ENCODE data around the gene LAGE3. TPM values are rescaled to one million over a fixed set of nuclear protein-coding genes. Genes with fewer than 3 reads are reported as not detected.

The LAGE3 gene
- total and polyA plus RNA-seq, 7 donors = 10.7 to 64.8 (median 24.1) TPM

GRCh38 chrX:154481195-154481594, 2.1 kb upstream of the LAGE3 start:
- 79 to 97% (median 83%) methylated on average over 5 of the region's 5 CpGs for WGBS, 3 donors
- TF ChIP-seq, protein P1, sequence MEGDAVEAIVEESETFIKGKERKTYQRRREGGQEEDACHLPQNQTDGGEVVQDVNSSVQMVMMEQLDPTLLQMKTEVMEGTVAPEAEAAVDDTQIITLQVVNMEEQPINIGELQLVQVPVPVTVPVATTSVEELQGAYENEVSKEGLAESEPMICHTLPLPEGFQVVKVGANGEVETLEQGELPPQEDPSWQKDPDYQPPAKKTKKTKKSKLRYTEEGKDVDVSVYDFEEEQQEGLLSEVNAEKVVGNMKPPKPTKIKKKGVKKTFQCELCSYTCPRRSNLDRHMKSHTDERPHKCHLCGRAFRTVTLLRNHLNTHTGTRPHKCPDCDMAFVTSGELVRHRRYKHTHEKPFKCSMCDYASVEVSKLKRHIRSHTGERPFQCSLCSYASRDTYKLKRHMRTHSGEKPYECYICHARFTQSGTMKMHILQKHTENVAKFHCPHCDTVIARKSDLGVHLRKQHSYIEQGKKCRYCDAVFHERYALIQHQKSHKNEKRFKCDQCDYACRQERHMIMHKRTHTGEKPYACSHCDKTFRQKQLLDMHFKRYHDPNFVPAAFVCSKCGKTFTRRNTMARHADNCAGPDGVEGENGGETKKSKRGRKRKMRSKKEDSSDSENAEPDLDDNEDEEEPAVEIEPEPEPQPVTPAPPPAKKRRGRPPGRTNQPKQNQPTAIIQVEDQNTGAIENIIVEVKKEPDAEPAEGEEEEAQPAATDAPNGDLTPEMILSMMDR (IDR thresholded peaks at IDR 0.05) = no peak
- intact Hi-C loops (cut with DNase I) = no loop called here
- no peak overlapping the region for H3K27ac ChIP-seq
- no peaks in the 10 kb centered on the region for H3K9me3 ChIP-seq
- H3K36me3 ChIP-seq (ENCODE audit: insufficient read depth in 1 of 2, low read depth in 1 of 2) = peaks cover 2 to 3% of the 10 kb centered on the region in 2 donors
- H3K27me3 ChIP-seq (ENCODE audit: insufficient read depth in 3 of 3, low read length in 2 of 3) = no peaks in the 10 kb centered on the region
- no peak for DNase-seq
- H3K4me3 ChIP-seq = no peak overlapping the region
- H3K4me1 ChIP-seq = peaks cover 10% of the 10 kb centered on the region
- no peak for ATAC-seq

DNA sequence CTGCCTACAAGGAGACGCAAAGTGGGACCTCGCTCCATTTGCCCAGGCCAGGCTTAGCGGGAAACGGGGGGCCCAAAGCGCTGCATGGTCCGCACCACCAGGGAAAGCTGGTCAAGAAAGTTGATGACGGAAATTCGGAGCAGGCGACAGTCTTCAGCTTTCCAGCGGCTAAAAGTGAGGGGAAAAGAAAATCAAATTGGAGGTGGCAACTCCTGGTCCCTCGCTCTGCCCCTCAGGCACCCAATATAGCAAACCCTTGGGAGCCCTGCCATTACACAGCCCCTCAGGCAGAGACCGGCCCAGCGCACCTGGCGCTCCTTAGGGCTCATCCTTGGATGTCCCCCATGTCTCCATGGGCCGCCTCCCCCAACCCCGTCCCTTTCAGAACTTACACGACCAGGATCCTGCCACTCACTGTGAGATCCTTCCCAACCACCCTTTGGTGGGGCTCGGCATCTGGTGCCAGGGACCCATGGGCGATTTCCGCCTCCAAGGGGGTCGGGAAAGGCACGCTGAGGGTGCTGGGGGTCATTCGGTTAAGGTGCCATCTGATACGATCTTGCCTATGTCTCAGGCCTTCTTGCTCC, 1.1 kb downstream of the LAGE3 start:
- H3K9me3 ChIP-seq = no peaks in the 10 kb centered on the region
- intact Hi-C loops (cut with DNase I) = no loop called here
- 57 to 91% (median 63%) methylated on average over 11 to 24 of the region's 24 CpGs for WGBS, 3 donors
- H3K27me3 ChIP-seq (ENCODE audit: insufficient read depth in 3 of 3, low read length in 2 of 3) = no peaks in the 10 kb centered on the region
- ATAC-seq = no peak
- TF ChIP-seq, protein P1 (IDR thresholded peaks at IDR 0.05) = no peak
- H3K27ac ChIP-seq = peak overlapping the region; percentile 90
- peak in 1 of 2 donors; percentile 51 for DNase-seq
- no peaks in the 10 kb centered on the region for H3K4me1 ChIP-seq
- H3K4me3 ChIP-seq = peak overlapping the region; percentile 64
- no peaks in the 10 kb centered on the region for H3K36me3 ChIP-seq (ENCODE audit: insufficient read depth in 1 of 2, low read depth in 1 of 2)

GRCh38 chrX:154476821-154477220, 2.3 kb downstream of the LAGE3 start:
- Histone ChIP-seq H3K27ac (no peak overlapping the region), H3K36me3 (ENCODE audit: insufficient read depth in 1 of 2, low read depth in 1 of 2) (no peaks in the 10 kb centered on the region), H3K4me1 (no peaks in the 10 kb centered on the region), H3K9me3 (no peaks in the 10 kb centered on the region), H3K27me3 (ENCODE audit: insufficient read depth in 3 of 3, low read length in 2 of 3) (no peaks in the 10 kb centered on the region), H3K4me3 (no peak overlapping the region)
- intact Hi-C loops (cut with DNase I) = no loop called here
- TF ChIP-seq, protein P1 (IDR thresholded peaks at IDR 0.05) = no peak
- 71 to 75% (median 74%) methylated on average over 8 of the region's 8 CpGs for WGBS, 3 donors
- ATAC-seq = no peak
- DNase-seq = peak in 1 of 2 donors; percentile 24

DNA sequence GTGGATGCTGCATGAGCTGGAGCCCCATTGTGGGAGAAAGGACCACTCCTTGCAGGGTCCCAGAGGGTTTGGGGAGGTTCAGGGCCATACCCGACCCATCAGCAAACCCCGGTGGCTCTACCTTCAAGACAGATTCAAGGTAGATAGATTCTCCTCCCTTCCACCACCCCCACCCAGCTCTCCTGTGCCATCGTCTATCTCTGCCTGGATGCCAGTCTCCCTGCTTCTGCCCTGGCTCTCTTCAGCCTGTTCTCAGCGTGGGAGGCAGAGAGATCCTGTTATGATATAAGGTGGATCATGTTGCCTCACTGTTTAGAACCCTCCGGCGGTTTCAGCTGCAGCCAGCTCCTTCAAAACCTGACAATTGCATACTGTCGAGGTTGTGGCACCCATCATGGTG, 5.4 kb downstream of the LAGE3 start:
- intact Hi-C loops (cut with DNase I) = no loop called here
- no peak for DNase-seq
- Histone ChIP-seq H3K4me1 (no peaks in the 10 kb centered on the region), H3K27ac (no peak overlapping the region), H3K9me3 (no peaks in the 10 kb centered on the region), H3K4me3 (no peak overlapping the region), H3K27me3 (ENCODE audit: insufficient read depth in 3 of 3, low read length in 2 of 3) (no peaks in the 10 kb centered on the region), H3K36me3 (ENCODE audit: insufficient read depth in 1 of 2, low read depth in 1 of 2) (peaks cover 0 to 26% of the 10 kb centered on the region in 2 donors)
- ATAC-seq = no peak
- TF ChIP-seq, protein P1 (IDR thresholded peaks at IDR 0.05) = no peak
- WGBS, 3 donors = 59 to 86% (median 74%) methylated on average over 7 of the region's 7 CpGs

Measured in psoas muscle (tissue), 8 donors.